Endothelial cell of umbilical vein (primary cell): ENCODE results near the gene DAPK2. TPM values are rescaled to one million over a fixed set of nuclear protein-coding genes. Genes with fewer than 3 reads are reported as not detected.
A peak's percentile ranks its signal among the peaks of the same experiment; 100 is the strongest.

Experiments
- BruUV-seq: library from RNA; stranded (reverse); fragments of 400-500 nt; replicated peaks from 2 replicates; lab custom pipeline; 2021; lab: Mats Ljungman, UMichigan
- CTCF ChIA-PET: fragments of 300-600, 350-600 bp; sonication (Branson Sonifier 250); formaldehyde crosslinking; loops from one replicate; lab custom pipeline; 2021; ENCODE audit warnings: antibody characterized with exemption, inconsistent platforms; lab: Charles Lee
- POLR2A ChIA-PET: fragments of 300-600, 350-600 bp; sonication (Branson Sonifier 250); formaldehyde crosslinking; loops from one replicate; lab custom pipeline; 2021; ENCODE audit warnings: antibody characterized with exemption, inconsistent platforms; lab: Charles Lee
- DNase-seq: peaks from one replicate; pipeline ENCODE4 v3.0.0-alpha.2; 2011; ENCODE audit warnings: low read depth, low spot score
- FAIRE-seq: peaks from 2 replicates; lab custom pipeline; 2011; peaks lifted over from hg19 to GRCh38; lab: Jason Lieb, UNC
- H2AFZ ChIP-seq: 2 replicates; pipeline ENCODE4 v1.6.0; 2012; ENCODE audit warnings: low read depth, low read length, control low read depth, inconsistent platforms
- H3K27ac ChIP-seq: 2 replicates; pipeline ENCODE4 v1.5.1; 2011; ENCODE audit warnings: low read depth, mild to moderate bottlenecking, control low read depth, low read length, moderate library complexity; ENCODE audit not compliant: insufficient read depth
- H3K27me3 ChIP-seq, 2 experiments: 2 replicates each; pipeline versions ENCODE4 v1.6.0 to v1.6.1; 2011; ENCODE audit warnings: low read length in 2 of 2, mixed read lengths in 1 of 2; ENCODE audit not compliant: control insufficient read depth in 2 of 2, insufficient read depth in 2 of 2
- H3K36me3 ChIP-seq, 2 experiments: 2 replicates in 1 of 2; 3 replicates in 1 of 2; pipeline ENCODE4 v1.5.1; 2011; ENCODE audit warnings: low read length in 2 of 2, mild to moderate bottlenecking in 1 of 2, moderate library complexity in 1 of 2; ENCODE audit not compliant: control insufficient read depth in 2 of 2, insufficient read depth in 2 of 2; ENCODE audit errors: extremely low read depth in 1 of 2
- H3K4me1 ChIP-seq: 3 replicates; pipeline ENCODE4 v1.5.1; 2011; ENCODE audit warnings: mild to moderate bottlenecking, low read length; ENCODE audit not compliant: control insufficient read depth, insufficient read depth; ENCODE audit errors: extremely low read depth
- H3K4me2 ChIP-seq: 2 replicates; pipeline ENCODE4 v1.6.1; 2011; ENCODE audit warnings: low read length, control low read depth, mixed read lengths; ENCODE audit not compliant: insufficient read depth
- H3K4me3 ChIP-seq, 3 experiments: fragments of 200-600 bp in 1 of 3; sonication (generic), shearing (Covaris generic) in 1 of 3; replicated peaks in 1 of 3; 2 replicates each; pipeline ENCODE4 v1.5.1; 2011 to 2016; ENCODE audit warnings: control low read depth in 3 of 3, low read length in 3 of 3, mild to moderate bottlenecking in 2 of 3, inconsistent platforms in 1 of 3, low read depth in 1 of 3, moderate library complexity in 1 of 3; ENCODE audit not compliant: insufficient read depth in 1 of 3
- H3K79me2 ChIP-seq: 2 replicates; pipeline ENCODE4 v1.6.0; 2012; ENCODE audit warnings: low read length, inconsistent platforms; ENCODE audit not compliant: control insufficient read depth, insufficient read depth
- H3K9ac ChIP-seq: replicated peaks from 2 replicates; pipeline ENCODE3; 2011; ENCODE audit warnings: low read length, control low read depth; ENCODE audit not compliant: insufficient read depth; ENCODE audit errors: extremely low read depth
- H3K9me1 ChIP-seq: replicated peaks from 3 replicates; pipeline ENCODE4 v1.6.0; 2011; ENCODE audit warnings: mild to moderate bottlenecking, low read length; ENCODE audit not compliant: control insufficient read depth, insufficient read depth; ENCODE audit errors: extremely low read depth
- H3K9me3 ChIP-seq: replicated peaks from 2 replicates; pipeline ENCODE4 v1.5.1; 2012; ENCODE audit warnings: low read length, inconsistent platforms; ENCODE audit not compliant: control insufficient read depth, insufficient read depth
- H4K20me1 ChIP-seq: replicated peaks from 2 replicates; pipeline ENCODE3; 2011; ENCODE audit warnings: mild to moderate bottlenecking, low read length; ENCODE audit not compliant: control insufficient read depth, insufficient read depth; ENCODE audit errors: extremely low read depth
- CTCF ChIP-seq, 2 donors: IDR thresholded peaks; 1 replicate in 1 of 2; 2 replicates in 1 of 2; pipeline ENCODE4 v1.5.1; 2011; ENCODE audit warnings: low read length in 2 of 2, mild to moderate bottlenecking in 2 of 2, moderate library complexity in 2 of 2, control low read depth in 1 of 2, inconsistent platforms in 1 of 2, low read depth in 1 of 2; ENCODE audit not compliant: insufficient read depth in 1 of 2; ENCODE audit errors: extremely low read depth in 1 of 2
- FOS ChIP-seq: IDR thresholded peaks from 2 replicates; pipeline ENCODE4 v1.6.1; 2011; ENCODE audit warnings: mild to moderate bottlenecking, low read length, moderate library complexity, borderline replicate concordance; ENCODE audit not compliant: insufficient read depth
- MYC ChIP-seq: IDR thresholded peaks from one replicate; pipeline ENCODE4 v1.6.1; 2011; ENCODE audit warnings: mild to moderate bottlenecking, low read depth, low read length
- POLR2A ChIP-seq: IDR thresholded peaks from 2 replicates; pipeline ENCODE4 v1.6.1; 2012; ENCODE audit warnings: low read depth, mild to moderate bottlenecking, control low read depth, low read length
- POLR2AphosphoS5 ChIP-seq: IDR thresholded peaks from 2 replicates; pipeline ENCODE4 v1.6.1; 2012; ENCODE audit warnings: low read depth, mild to moderate bottlenecking, control low read depth, low read length, moderate library complexity; ENCODE audit not compliant: insufficient read depth
- dilution Hi-C: fragments of 300-500 bp; cut with MboI; formaldehyde crosslinking; loops from one replicate; pipeline ENCODE4 v1.15.0; 2019; ENCODE audit warnings: low sequenced_read_pairs; ENCODE audit not compliant: extremely low pct_ligation_motif_present
- intact Hi-C: fragments of 100-400 bp; cut with micrococcal nuclease; formaldehyde crosslinking; loops from one replicate; pipeline ENCODE4 v1.10.0; 2022
- polyA plus RNA-seq, 4 experiments: library from polyadenylated mRNA; depleted of rRNA in 3 of 4; stranded (reverse) in 3 of 4; unstranded in 1 of 4; fragments of >200 nt; gene quantifications; 2 replicates each; pipeline versions ENCODE4 v1.2.1 to v1.2.3, GENCODE V29; 2011 to 2012; ENCODE audit warnings: missing spikeins in 1 of 4
- total RNA-seq: library from RNA; stranded (reverse); gene quantifications from 2 replicates; pipeline ENCODE4 v1.2.3, GENCODE V29; 2021
- TF ChIP-seq, protein P1 (sequence below): IDR thresholded peaks from 2 replicates; pipeline ENCODE4 v1.6.1; 2011; ENCODE audit not compliant: insufficient read depth, insufficient read length

DAPK2 gene
- total and polyA plus RNA-seq, 2 donors (not counting 3 experiments of a cell fraction or from before 2014, with no cell fraction given) = 2.8 to 6.7 TPM

DNA sequence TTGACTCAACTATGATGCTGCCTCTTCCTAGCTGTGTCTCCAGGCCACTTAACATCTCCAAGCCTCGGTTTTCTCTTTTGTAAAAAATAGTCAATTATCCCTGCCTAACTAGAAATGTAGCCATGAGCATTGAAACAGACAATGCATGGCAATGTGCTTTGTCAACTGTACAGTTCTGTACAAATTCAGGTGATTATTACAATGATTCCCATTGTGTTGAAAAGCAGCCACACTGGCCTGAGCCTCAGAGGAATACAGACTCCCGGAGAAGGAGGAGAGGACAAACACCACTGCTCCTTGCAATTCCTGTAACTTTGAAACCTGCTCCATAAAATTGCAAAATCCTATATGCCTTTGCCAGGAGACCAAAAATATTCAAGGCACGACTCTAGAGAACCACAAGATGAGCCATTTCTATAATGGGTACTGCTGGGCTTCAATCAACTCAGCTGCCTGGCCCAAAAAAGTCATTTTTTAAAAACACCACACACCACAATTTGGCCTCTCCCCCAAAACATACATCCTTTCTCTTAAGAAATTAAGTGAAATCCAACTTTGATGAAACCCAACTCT is 28.6 kb downstream of the DAPK2 start:
- no peak overlapping the region for H3K9ac ChIP-seq
- H3K9me1 ChIP-seq = no peaks in the 10 kb centered on the region
- H3K27me3 ChIP-seq = peaks cover 4 to 25% of the 10 kb centered on the region in 2 experiments
- H3K27ac ChIP-seq = no peak overlapping the region
- no peak overlapping the region for H3K4me3 ChIP-seq
- CTCF ChIA-PET = no interaction called here
- H3K4me1 ChIP-seq = no peaks in the 10 kb centered on the region
- FAIRE-seq = peak; percentile 56
- no peak overlapping the region for H3K4me2 ChIP-seq
- dilution Hi-C loops (no loop called here), intact Hi-C loops (no loop called here)
- no peaks in the 10 kb centered on the region for H3K9me3 ChIP-seq
- no peaks in the 10 kb centered on the region for H3K36me3 ChIP-seq
- no peaks in the 10 kb centered on the region for H4K20me1 ChIP-seq
- POLR2A ChIA-PET = no interaction called here
- no peaks in the 10 kb centered on the region for H3K79me2 ChIP-seq
- H2AFZ ChIP-seq = no peak overlapping the region
- DNase-seq = no peak
- TF ChIP-seq FOS = no peak
- no peak for TF ChIP-seq CTCF (IDR thresholded peaks at IDR 0.05; ENCODE audit: extremely low read depth in 1 of 2, insufficient read depth in 1 of 2, low read depth in 1 of 2, low read length in 2 of 2)
- no peak for TF ChIP-seq POLR2AphosphoS5
- TF ChIP-seq MYC = no peak
- TF ChIP-seq POLR2A = no peak
- TF ChIP-seq, protein P1, sequence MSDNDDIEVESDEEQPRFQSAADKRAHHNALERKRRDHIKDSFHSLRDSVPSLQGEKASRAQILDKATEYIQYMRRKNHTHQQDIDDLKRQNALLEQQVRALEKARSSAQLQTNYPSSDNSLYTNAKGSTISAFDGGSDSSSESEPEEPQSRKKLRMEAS = no peak
- BruUV-seq = no TSS peak
